ENCODE measurements around the gene OSBPL1A. TPM values are rescaled to one million over a fixed set of nuclear protein-coding genes. Genes with fewer than 3 reads are reported as not detected.

Gene OSBPL1A
- total RNA-seq, 1 donor from 2014 or later, result 42.0 TPM

GRCh38 chr18:24293254-24293653 is 104.4 kb downstream of the OSBPL1A start:
- intact Hi-C loops (cut with DNase I), result no loop called here
- TF ChIP-seq CTCF (IDR thresholded peaks at IDR 0.05), result no peak
- no peak for DNase-seq
- ATAC-seq, result no peak
- H3K27ac ChIP-seq, result no peak overlapping the region
- H3K9me3 ChIP-seq, result no peaks in the 10 kb centered on the region
- no peak overlapping the region for H3K4me3 ChIP-seq
- no peaks in the 10 kb centered on the region for H3K36me3 ChIP-seq
- H3K4me1 ChIP-seq, result no peaks in the 10 kb centered on the region
- H3K27me3 ChIP-seq, result no peaks in the 10 kb centered on the region

DNA sequence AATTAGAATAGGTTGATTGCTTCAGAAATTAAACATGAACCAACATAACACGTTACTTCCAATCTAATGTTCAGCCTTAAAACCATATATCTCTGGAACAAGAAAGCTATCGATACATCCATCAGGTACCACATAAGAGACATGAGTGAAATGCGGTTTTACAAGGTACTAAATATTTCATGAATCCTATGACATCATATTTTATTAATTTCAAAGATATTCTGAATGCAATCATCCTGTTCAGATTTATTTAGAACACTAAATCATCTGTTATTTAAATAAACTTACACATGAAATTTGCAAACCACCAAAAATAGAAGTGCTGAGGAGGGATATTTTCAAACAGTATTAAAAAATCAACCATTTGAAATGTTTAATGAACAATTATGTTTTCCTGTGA is 119.0 kb downstream of the OSBPL1A start:
- intact Hi-C loops (cut with DNase I), result no loop called here
- no peaks in the 10 kb centered on the region for H3K9me3 ChIP-seq

GRCh38 chr18:24277516-24278195 is 120.0 kb downstream of the OSBPL1A start:
- H3K9me3 ChIP-seq, result no peaks in the 10 kb centered on the region
- DNase-seq, result no peak
- no peaks in the 10 kb centered on the region for H3K36me3 ChIP-seq
- no peak for TF ChIP-seq CTCF (IDR thresholded peaks at IDR 0.05)
- no peaks in the 10 kb centered on the region for H3K27me3 ChIP-seq
- no peak overlapping the region for H3K27ac ChIP-seq
- ATAC-seq, result no peak
- H3K4me1 ChIP-seq, result peaks cover 15% of the 10 kb centered on the region
- H3K4me3 ChIP-seq, result no peak overlapping the region
- intact Hi-C loops (cut with DNase I), result no loop called here

More for the DNA sequence above, 119.0 kb downstream of the OSBPL1A start:
- no peaks in the 10 kb centered on the region for H3K36me3 ChIP-seq
- TF ChIP-seq CTCF (IDR thresholded peaks at IDR 0.05), result no peak
- no peak overlapping the region for H3K4me3 ChIP-seq
- DNase-seq (no peak), ATAC-seq (no peak)
- H3K4me1 ChIP-seq, result peaks cover 11% of the 10 kb centered on the region
- no peaks in the 10 kb centered on the region for H3K27me3 ChIP-seq
- H3K27ac ChIP-seq, result no peak overlapping the region

DNA sequence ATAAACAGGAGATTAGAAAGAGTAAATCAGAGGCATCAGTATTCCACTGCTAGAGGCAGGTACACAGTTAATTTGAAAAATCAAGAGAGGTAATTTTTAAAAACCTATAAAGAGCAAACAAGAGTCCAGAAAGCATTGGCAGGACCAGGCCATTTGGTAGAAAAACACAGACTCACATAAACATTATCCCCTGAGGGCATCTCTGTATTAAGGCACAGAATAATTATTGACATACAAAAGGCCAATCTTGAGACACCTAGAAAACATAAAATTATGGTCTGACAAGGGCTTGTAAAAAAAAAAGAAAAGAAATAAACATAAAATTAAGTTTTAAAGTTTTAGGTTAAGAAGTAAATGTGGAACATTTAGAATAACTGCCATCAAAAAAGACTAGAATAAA is 120.6 kb downstream of the OSBPL1A start:
- no peaks in the 10 kb centered on the region for H3K36me3 ChIP-seq
- ATAC-seq (no peak), DNase-seq (no peak)
- H3K27ac ChIP-seq, result no peak overlapping the region
- no peaks in the 10 kb centered on the region for H3K9me3 ChIP-seq
- H3K4me3 ChIP-seq, result no peak overlapping the region
- TF ChIP-seq CTCF (IDR thresholded peaks at IDR 0.05), result no peak
- H3K27me3 ChIP-seq, result no peaks in the 10 kb centered on the region
- H3K4me1 ChIP-seq, result peaks cover 19% of the 10 kb centered on the region
- intact Hi-C loops (cut with DNase I), result no loop called here

- H3K9me3 ChIP-seq, result no peaks in the 10 kb centered on the region
- H3K27ac ChIP-seq, result peak overlapping the region; percentile 72
- H3K4me1 ChIP-seq, result peaks cover 19% of the 10 kb centered on the region
- no peak overlapping the region for H3K4me3 ChIP-seq
- H3K27me3 ChIP-seq, result no peaks in the 10 kb centered on the region
- no peak for DNase-seq
- intact Hi-C loops (cut with DNase I), result no loop called here
- no peak for TF ChIP-seq CTCF (IDR thresholded peaks at IDR 0.05)
- peak; percentile 36 for ATAC-seq
- H3K36me3 ChIP-seq, result no peaks in the 10 kb centered on the region
Measured at GRCh38 chr18:24274837-24275236, 122.8 kb downstream of the OSBPL1A start.

- H3K4me3 ChIP-seq, result no peak overlapping the region
- DNase-seq, result no peak
- intact Hi-C loops (cut with DNase I), result no loop called here
Measured at GRCh38 chr18:24273596-24273995, 124.0 kb downstream of the OSBPL1A start.

More at GRCh38 chr18:24273596-24273995, 124.0 kb downstream of the OSBPL1A start:
- Histone ChIP-seq H3K4me1 (peaks cover 19% of the 10 kb centered on the region), H3K9me3 (no peaks in the 10 kb centered on the region), H3K27me3 (no peaks in the 10 kb centered on the region), H3K27ac (no peak overlapping the region), H3K36me3 (no peaks in the 10 kb centered on the region)
- peak; percentile 27 for ATAC-seq
- no peak for TF ChIP-seq CTCF (IDR thresholded peaks at IDR 0.05)
